HG02678 (cell line): Measurements from ENCODE around the gene ZNF76.

ENCODE experiments used
- ATAC-seq: cut with Tn5 transposase; IDR thresholded peaks from one replicate; pipeline ENCODE4 v1.9.1; 2021; ENCODE audit warnings: mild to moderate bottlenecking, moderate library complexity; ENCODE audit not compliant: unreplicated experiment

The ZNF76 gene

GRCh38 chr6:35265523-35265922 is 6.0 kb downstream of the ZNF76 start:
- no peak for ATAC-seq

DNA sequence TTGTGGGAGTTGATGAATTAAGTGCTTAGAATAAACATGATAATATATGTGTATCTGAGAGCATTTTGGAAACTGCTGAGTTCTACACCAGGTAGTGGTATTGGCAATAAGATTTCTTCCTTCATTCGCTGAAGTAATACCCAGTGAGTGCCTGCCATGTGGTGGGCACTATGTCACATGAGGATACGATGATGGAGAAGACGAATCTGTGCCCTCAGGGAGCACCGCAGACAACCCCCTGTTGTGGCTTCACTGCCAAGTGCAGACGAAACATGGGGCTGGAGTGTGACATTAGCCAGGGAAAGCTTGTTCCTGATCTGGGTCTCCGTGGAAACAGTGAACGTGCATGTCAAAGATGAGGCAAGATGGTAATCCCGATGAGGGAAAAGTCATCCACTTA is 7.9 kb downstream of the ZNF76 start:
- ATAC-seq, result no peak

DNA sequence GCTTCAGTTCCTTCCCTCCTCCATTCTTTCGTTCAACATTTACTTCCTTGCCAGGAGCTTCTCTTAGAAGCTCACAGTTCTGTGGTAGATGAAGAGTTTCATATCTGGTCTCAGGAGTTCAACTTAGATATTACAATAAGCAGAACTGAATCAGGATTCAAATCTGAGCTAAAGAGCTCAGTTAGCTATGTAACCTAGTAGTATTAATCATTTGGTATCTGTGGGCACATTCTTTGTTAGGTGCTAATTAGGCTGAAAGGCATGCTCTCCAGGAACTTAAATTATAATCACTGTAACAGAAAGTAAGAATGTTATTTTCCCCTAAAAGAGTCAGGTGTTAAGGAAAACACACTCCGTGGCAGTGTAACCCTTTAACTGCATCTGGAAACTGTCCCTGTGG is 8.4 kb downstream of the ZNF76 start:
- ATAC-seq, result no peak

DNA sequence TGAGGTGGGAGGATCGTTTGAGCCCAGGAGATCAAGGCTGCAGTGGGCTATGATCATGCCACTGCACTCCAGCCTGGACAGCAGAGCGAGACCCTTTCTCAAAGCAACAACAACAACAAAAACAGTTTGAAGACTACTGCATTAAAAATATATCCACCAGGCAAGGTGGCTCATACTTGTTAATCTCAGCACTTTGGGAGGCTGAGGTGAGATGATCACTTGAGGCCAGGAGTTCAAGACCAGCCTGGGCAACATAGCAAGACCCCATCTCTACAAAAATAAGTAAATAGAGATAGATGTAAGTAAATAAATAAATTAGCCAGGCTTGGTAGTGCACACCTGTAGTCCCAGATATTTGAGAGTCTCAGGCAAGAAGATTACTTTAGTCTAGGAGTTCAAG is 12.5 kb downstream of the ZNF76 start:
- no peak for ATAC-seq

GRCh38 chr6:35273822-35274559 is 14.5 kb downstream of the ZNF76 start:
- ATAC-seq, result no peak

- no peak for ATAC-seq
Measured at GRCh38 chr6:35275744-35276260, 16.3 kb downstream of the ZNF76 start.

- ATAC-seq, result no peak
Measured at GRCh38 chr6:35278708-35279107, 19.2 kb downstream of the ZNF76 start.

GRCh38 chr6:35280903-35281302 is 21.4 kb downstream of the ZNF76 start:
- no peak for ATAC-seq

GRCh38 chr6:35282472-35282871 is 22.9 kb downstream of the ZNF76 start:
- ATAC-seq, result no peak

- ATAC-seq, result no peak
Measured at GRCh38 chr6:35283361-35283760, 23.8 kb downstream of the ZNF76 start.

GRCh38 chr6:35287671-35288396 is 28.3 kb downstream of the ZNF76 start:
- ATAC-seq, result no peak

DNA sequence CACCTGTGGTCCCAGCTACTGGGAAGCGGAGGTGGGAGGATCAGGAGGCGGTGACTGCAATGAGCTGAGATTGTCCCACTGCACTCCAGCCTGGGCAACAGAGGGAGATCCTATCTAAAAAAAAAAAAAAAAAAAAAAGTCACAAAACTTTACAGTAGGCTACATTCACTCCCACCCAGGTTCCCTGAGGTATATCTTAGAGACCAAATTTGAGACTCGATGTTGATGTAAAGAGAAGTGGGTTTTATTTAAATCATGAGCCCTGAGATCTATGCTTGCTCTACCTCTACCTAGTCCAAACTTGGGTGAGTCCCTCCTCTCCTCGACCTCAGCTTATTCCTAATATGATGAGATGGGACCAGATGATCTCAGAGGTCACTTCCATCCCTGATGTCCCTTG is 29.3 kb downstream of the ZNF76 start:
- no peak for ATAC-seq

GRCh38 chr6:35291491-35291890 is 32.0 kb downstream of the ZNF76 start:
- no peak for ATAC-seq

- no peak for ATAC-seq
Measured at GRCh38 chr6:35292494-35292893, 33.0 kb downstream of the ZNF76 start.

- no peak for ATAC-seq
Measured at GRCh38 chr6:35293681-35294080, 34.1 kb downstream of the ZNF76 start.

GRCh38 chr6:35294308-35294945 is 34.9 kb downstream of the ZNF76 start:
- ATAC-seq, result no peak

- ATAC-seq, result no peak
Measured at GRCh38 chr6:35295036-35295435, 35.5 kb downstream of the ZNF76 start.

DNA sequence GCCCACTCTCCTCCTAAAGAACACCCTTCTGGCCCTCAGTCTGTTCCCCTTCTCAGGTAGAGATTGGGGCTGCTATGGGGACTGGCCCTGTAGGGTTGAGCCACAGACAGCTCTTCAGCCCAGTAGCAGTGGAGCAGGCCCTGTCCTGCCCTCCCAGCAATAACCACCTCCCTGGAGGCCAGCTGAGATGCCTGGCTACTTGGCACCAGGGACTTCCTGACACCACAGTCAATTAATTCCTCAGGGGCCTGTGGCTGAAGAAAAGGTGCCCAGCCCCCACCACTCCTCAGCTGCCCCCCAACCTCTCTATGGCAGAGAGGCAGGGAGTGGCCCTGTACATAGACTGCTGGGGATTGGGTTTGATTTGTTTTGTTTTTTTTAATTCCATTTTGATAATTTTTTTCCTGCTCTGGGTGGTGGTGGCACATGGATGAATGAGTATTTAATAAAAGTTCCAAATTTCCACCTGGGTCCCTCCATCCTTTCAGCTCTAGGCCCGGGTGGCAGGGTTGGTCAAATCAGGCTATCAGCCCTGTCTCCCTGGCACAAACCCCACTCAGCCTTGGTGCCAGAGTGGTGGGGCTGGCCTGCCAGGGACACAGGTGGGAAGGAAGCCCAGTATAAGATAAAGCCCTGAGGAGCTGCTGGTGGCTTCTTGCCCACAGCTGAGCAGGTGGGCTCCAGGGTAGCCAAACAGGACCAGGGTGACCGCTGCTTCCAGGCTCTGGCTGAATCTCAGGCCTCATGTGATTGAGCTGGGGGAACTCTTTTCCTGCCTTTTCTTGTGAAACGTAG is 36.2 kb downstream of the ZNF76 start:
- ATAC-seq, result no peak

DNA sequence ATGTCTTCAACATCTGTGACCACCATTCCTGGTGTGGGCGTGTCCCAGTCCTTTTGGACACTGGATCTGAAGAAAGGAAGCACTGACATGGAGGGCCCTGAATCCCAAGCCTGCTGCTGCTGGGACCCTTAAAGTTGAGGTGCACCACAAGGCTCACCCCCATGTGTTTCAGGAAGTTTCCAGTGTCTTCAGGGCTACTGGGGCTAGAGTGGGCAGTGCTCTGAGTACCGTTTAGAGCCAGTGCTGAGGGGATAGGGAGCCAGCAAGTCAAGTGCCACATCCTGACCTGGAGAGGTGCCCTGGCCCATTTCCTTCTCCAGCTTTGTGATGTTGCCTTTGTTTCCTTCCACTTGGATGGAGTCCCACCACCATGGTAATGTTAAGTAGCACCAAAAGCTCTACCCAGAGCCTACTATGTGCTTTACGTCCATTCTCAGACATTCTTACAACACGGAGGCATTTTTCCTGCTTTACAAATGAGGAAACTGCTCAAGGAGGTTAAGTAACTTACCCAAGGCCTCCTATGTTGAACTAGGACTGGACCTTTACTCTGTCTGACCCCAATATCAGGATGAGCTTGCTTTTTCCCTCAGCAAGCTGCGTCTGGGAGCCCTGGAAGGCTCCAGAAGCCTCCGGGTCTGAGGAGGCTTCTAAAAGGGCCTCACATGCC is 37.5 kb downstream of the ZNF76 start:
- ATAC-seq, result no peak
